ENCODE results near the gene ROS1. TPM values are rescaled to one million over a fixed set of nuclear protein-coding genes. Genes with fewer than 3 reads are reported as not detected.
A peak's percentile ranks its signal among the peaks of the same experiment; 100 is the strongest.
"Not testable (repeated sequence)": the region's sequence is repeated elsewhere in the genome, so short reads cannot be mapped to it uniquely, and the experiment has no call there.

Gene ROS1
- not detected in 2 replicates for total RNA-seq

DNA sequence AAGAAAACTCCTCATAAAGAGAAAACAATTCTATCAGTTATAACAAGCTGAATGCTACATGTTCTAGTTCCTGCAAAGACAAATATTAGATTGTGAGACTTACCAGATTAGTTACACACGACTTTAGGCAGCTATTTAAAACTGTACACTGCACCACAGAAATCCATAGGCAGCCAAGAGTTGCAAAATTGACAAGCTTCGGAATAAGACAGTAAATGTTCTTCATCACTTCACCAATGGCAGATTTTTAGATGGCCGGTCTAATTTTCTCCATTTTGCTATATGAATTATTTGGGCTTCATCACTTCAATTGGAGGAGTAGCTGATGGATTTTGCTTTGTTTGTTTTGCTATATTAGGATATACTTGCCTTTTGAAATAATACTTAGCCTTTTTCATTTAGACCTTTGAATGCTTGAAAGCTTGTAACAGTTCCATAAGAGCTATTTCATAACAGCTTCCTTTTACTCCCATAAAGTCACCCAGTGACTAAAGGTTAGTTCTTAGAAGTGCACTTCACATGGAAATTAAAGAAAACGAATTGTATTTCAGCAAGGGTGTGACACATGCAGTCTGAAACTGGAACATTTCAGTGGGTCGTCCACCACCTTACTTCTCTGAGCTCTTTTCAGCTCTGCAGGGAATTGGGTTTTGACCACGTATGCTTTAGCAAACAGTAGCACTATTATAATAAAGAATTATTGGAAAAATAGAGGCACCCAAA is at the start of gene ROS1:
Gene ROS1 (minus strand): TSS at position 512 of the 723 bp plus-strand sequence. CDS start 286 bp downstream, at position 226.
- DNase-seq (ENCODE audit: low read depth in 2 of 2): no peak

DNA sequence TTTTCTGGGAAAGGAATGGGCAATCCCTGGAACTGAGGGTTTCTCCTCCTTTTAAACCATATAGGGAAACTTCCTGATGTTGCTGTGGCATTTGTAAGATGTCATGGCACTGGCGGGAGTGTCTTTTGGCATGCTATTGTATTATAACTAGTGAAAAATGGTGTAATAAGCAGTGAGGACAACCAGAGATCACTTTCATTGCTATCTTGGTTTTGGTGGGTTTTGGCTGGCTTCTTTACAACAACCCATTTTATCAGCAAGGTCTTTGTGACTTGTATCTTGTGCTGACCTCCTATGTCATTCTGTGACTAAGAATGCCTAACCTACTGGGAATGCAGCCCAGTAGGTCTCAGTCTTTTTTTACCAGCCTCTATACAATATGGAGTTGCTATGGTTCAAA is 47.7 kb upstream of the ROS1 start:
- no peak for DNase-seq (ENCODE audit: low read depth in 2 of 2)

DNA sequence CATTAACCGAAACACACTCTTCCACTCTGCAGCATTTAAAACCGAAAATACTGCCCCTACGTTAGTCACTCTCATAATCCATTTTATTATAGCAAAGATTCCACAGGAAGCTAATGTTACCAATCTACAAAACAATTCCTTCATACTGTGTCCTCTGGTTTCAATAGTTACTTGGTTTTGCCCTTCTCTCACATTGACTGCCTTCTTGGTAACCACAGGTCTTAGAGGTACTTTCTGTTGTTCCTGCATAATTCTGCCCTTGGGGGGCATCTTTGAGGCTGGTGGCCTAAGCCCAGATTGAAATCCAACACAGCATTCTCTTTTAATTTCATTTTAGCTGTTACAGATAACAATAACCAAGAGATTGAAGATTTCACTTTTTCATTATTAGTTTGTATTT is 46.9 kb upstream of the ROS1 start:
- no peak for DNase-seq (ENCODE audit: low read depth in 2 of 2)

DNA sequence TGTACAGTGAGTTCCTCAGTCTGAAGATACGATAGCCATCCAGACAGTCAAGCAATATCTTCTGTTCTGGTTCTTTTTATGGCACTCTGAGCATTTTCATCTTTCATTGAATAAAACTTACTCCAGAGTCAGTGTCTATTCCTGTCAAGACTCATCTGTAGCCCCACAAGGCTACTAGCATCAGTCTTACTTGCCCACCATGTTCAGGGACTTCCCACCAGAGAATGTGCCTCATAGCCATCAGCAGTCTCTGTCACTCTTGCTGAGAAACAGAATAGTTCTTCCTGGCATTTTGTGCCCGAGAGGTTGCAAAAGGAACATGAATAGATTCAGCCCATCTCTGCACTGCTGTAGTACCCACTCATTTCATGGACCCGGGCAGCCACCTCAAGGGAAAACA is 44.0 kb upstream of the ROS1 start:
- no peak for DNase-seq (ENCODE audit: low read depth in 2 of 2)

DNA sequence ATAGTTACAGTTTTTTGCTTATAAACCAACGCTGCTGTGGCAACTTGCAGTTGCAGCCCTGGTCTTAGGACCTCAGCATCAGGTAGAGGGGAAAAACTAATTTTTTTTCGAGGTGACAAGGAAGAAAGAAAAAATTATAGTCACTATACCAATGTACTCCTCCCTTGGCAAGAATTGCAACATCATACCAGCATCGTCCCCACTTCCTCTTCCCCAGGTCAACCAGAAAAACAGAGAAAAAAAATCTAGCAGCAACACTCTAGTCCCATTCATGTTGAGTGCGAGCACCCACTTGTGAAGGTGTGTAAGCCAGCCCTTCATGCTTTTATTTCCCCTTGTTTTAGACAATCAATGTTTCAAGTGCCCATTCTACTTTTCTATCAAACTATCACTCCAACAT is 43.6 kb upstream of the ROS1 start:
- no peak for DNase-seq (ENCODE audit: low read depth in 2 of 2)

DNA sequence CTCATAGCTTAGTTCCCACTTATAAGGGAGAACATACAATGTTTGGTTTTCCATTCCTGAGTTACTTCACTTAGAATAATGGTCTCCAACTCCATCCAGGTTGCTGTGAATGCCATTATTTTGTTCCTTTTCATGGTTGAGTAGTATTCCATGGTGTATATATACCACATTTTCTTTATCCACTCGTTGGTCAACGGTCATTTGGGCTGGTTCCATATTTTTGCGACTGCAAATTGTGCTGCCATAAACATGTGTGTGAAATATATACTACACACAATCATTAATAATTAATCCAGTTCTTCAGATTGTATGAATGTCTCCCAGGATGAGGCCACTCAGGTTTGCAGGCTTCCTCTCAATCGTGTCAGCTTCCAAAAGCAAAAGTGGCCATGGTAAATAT is 42.8 kb upstream of the ROS1 start:
- not testable (repeated sequence) for DNase-seq (ENCODE audit: low read depth in 2 of 2)

DNA sequence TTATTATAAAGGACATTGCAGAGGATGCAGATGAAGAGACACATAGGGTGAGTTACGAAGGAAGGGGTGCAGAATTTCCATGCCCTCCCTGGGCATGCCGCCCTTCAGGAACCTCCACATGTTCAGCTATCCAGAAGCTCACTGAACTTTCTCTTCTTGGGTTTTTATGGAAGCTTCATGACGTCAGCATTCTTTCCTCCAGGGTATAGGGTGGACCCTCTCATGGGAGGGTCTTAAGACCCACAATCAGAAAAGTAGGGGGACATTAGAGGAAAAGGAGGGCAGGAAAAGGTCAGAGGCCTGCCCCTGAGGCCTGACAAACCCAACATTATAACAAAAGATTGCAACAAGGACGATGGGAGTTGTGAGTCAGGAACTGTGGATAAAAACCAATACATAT is 42.1 kb upstream of the ROS1 start:
- no peak for DNase-seq (ENCODE audit: low read depth in 2 of 2)

DNA sequence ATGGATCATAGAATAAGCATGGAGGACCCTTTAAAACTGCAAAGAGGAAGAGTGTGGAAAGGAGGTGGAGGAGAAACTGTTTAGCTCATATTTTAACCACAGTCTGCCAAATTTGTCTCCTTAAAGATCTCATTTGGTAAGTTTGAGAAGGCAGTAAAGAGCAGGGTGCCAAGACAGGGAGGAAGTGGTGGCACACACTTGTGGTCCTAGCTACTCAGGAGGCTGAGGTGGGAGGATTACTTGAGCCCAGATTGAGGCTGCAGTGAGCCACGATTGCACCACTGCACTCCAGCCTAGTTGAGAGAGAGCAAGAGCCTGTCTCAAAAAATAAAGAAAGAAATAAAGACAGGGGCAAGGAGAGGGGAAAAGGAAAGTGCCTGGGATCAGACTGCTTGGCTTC is 39.9 kb upstream of the ROS1 start:
- no peak for DNase-seq (ENCODE audit: low read depth in 2 of 2)

DNA sequence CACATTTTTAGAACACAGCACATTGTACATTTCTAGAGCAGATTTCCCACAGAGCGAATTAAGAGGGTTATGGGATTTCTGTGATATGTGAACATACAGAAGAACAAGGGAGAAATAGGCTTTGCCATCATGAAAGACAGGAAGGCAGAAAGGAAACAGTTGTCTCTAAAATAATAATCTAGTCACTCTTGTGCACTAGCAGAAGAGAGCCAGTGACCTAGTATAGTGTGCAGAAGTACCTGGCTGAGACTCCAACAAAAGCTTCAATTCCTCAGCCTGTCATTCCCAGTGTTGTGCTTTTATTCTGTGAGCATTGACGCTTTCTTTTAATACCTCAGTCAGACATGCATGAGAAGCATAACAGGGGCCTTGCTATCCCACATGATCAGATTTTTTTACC is 39.0 kb upstream of the ROS1 start:
- DNase-seq (ENCODE audit: low read depth in 2 of 2): peak in 1 of 2 donors; percentile 17

DNA sequence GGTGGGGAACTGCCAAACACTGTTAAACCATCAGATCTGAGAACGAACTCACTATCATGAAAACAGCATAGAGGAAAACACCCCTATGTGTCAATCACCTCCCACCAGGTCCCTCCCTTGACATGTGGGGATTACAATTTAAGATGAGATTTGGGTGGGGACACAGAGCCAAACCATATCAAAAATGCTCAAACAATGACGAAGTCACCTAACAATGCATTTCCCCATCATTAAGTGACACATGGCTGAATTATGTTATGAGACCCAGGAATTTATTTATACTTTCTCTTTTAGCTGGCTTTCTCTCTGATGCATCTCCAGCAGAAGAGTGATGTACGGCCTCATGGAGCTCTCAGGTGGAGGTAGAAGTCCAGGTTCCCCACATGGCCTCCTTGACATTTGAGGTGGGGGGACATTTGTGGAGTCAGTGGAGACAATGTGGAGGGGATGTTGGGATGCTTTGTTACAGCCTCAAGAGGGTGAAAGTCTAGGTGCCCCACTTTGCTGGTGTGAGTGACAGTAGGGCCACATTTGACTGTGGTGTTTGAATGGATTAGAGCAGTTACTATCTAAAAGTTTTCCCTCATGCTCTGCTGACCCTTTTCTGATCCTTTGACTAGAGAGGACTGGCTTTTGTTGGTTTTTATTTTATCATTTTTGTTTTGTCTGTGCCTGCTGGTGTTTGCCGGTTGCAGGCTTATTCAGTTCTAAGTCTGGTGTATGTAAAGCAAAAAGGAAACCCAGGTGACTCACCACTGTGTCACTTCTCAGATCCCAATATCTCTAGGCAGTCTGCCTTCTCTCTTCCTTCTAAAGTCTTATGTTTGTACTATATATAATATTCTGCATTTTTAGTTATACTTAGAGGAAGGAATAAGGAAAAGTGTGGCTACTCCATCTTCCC is 38.3 kb upstream of the ROS1 start:
- peak in 1 of 2 donors; percentile 79 for DNase-seq (ENCODE audit: low read depth in 2 of 2)

DNA sequence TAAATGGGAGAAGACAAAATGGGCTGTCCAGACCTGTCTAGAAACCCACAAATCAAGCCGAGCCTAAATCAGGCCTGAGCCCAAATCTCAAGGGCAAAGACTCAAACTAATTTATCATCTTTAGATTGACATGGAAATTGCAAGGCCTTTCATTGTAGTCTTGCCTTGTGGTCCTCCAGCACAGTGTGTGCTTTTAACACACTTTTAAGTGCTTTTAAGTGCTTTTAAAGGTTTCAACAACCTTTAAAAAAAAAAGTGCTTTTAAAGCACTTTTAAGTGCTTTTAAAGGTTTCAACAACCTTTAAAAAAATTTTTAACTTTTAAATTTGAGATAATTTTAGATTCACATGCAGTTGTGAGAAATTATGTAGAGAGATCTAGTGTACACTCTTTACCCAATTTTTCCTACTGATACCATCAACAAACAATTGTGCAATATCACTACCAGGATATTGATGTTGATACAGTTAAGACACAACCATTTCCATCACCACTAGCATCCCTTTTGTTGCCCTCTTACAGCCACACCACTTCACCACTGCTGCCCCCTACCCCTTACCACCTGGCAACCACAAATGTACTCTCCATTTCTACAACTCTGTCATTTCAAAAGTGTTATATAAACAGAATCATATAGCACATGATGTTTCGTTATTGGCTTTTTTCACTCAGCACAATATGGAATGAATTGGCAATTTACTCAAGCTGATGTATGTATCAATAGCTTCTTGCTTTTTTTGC is 33.6 kb upstream of the ROS1 start:
- no peak for DNase-seq (ENCODE audit: low read depth in 2 of 2)

DNA sequence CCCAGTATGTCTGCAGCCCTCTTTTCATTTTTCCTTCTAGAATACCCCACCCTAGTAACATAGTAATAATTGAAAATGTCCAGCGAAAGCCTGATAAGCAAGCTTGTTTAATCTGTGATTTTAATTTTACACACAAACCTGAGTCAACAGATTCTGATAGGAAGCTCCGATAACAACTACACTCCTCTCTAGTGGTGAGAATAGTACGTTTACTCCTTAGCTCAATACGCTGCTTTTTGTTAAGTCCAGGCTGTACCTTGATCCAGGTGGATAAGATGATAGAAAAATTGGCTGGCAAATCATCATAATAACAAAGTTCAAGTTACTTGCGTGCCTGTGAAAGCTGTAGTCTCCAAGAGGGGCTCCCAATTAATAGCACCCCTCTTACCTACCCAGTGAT is 31.3 kb upstream of the ROS1 start:
- no peak for DNase-seq (ENCODE audit: low read depth in 2 of 2)

DNA sequence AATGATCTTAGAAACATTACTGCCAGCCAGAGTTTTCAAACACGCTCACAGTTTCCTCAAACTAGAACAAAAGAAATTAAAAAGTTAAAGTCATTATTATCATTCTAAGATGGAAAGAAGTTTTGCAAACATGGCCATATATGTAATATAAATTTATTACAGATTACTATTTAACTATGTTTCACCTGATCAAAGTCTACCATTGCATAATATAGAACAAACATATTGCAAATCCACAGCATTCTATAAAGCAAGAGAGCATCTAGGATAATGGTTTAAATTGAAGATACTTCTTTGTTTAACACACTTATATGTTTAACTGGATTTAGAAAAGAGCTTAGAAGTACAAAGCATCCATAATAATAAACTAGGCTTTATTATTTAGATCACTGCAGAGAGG is 30.5 kb upstream of the ROS1 start:
- DNase-seq (ENCODE audit: low read depth in 2 of 2): no peak

DNA sequence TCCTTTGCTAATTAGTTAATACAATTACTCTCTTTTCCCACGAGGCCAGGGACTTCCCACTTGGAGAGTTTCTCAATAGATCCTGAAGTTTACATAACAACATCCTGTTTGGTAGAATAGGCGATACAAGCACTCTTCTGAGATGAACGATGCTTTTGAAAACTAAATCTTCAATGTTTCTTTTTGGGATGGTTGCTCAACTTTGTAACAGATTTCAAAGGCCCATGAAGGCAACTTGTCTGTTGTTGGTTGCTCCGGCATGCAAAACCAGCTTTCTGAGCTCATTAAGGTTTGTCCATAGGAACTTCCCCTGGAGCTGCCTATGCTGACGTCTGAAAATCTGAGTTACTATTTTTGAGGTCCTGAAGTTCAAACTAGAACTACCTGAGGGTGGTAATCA is 25.9 kb upstream of the ROS1 start:
- no peak for DNase-seq (ENCODE audit: low read depth in 2 of 2)

DNA sequence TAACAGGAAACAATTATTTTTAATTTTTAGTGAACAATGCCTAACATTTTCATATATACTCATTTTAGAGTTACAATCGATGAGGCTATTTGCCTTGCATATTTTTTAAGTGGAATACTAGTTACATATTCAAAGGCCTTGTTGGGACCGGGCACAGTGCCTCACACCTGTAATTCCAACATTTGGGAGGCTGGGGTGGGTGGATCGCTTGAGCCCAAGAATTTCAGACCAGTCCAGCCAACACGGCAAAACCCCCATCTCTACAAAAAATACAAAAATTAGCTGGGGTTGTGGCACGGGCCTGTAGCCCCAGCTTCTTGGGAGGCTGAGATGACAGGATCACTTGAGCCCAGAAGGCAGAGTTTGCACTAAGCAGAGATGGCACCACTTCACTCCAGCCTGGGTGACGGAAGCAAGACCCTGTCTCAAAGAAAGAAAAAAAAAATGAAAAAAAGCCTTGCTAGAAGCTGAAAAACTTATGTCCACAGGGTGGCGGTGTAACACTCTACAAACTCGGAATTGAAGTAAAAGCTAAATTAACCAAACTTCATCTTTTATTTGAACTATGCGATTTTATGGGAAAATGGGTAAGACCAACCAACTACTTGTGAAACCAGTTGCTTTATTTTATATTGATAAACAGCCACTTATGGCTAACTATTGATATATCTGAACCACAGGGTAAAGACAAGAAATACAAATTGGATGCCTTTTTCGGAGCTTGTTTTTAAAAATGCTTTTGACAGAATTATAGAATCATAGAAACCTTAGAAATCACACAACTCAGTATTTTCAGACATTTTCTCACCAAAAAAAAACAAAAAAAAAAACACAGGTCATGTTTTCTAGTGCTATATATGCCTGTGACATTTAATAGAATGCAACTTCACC is 24.1 kb upstream of the ROS1 start:
- DNase-seq (ENCODE audit: low read depth in 2 of 2): peak; percentile 68 to 80

DNA sequence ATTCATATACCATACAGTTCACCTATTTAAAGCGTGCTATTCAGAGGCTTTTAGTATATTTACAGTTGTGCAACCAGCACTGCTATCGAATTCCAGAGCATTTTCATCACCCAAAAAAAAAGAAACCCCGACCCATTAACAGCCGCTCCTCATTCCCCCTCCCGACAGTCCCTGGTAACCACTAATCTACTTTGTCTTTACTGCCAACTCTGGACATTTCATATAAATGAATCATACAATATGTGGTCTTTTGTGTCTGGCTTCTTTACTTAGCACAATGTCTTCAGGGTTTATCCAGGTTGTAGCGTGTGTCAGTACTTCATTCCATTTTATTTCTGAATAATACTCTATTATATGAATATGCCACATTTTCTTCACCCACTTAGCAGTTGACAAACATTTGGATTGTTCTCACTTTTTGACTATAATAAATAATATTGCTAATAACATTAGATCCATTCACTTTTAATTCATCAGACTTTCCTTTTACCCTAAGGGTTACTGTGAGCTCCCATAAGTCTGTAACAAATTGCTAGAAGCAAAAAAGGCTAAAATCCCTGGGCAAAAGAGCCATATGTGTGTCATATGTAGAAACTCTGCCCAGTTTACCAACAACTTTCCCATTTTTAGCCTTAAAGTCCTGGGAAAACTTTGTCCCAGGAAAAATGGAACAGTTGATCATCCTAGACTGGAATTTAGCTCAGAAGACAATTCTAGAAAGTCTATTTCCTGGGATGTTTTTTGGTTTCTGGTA is 23.2 kb upstream of the ROS1 start:
- peak in 1 of 2 donors; percentile 44 for DNase-seq (ENCODE audit: low read depth in 2 of 2)

DNA sequence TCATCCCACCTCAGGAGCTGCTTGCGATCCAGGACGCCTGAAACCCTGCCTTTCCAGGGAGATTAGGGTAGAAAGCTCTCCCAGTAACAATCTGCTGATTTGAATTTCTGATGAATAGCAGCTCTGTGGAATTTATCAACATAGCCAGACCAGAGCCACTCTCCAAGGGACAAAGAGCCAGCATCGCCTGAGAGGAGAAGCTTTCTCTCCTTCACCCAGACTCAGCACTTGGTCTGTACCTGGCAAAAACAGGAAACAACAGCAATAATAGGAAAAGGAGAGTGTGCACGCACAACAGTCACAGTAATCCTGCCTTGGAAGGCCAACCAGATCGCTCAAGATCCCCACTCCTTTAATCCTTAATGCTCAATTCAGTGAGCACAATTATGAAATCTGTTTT is 22.3 kb upstream of the ROS1 start:
- DNase-seq (ENCODE audit: low read depth in 2 of 2): no peak

DNA sequence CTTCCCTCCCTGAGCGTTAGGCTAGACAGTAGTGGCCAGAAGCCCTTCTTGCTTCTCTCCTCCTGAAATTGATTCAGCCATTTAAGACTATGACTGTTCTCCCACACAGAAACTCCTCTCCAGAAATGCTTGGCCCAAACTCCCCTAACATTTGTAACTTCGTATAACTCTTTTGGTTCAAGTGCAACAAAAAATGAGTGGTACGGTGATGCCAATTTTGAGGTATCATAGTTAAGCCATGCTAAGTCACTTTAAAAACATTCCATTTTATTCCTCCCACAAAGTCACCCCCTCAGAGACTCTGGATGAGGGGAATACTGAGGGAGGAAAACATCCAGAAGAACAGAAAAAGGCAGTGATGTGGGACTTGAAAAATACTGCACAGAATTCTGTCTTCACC is 21.1 kb upstream of the ROS1 start:
- no peak for DNase-seq (ENCODE audit: low read depth in 2 of 2)

DNA sequence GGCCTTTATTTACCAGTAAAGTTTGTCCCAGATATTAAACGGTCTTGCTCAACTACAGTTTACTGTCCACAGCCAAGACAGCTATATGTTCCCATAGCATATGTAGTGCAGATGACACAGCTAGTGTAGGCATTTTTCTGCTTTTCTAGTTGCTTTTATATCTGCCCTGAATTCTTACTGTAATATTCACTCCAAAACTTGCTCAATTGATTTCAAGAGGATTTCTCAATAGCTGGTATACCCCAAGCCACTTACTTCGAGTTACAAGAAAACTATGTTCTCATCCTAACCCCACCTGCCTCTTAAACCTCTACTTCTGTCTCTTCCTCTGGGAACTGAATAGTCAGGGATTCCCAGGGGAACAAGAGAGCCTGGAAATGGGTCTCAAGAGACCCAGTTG is 18.9 kb upstream of the ROS1 start:
- DNase-seq (ENCODE audit: low read depth in 2 of 2): no peak

DNA sequence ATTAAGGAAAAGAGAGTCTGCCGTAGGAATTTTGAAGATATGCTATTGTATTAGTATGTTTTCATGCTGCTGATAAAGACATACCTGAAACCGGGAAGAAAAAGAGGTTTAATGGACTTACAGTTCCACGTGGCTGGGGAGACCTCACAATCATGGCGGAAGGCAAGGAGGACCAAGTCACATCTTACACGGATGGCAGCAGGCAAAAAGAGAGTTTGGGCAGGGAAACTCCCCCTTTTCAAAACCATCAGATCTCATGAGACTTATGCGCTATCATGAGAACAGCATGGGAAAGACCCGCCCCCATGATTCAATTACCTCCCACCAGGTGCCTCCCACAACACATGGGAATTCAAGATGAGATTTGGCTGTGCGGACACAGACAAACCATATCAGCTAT is 16.6 kb upstream of the ROS1 start:
- DNase-seq (ENCODE audit: low read depth in 2 of 2): not testable (repeated sequence)
